ENCODE measurements around the gene SLC27A4. TPM values are rescaled to one million over a fixed set of nuclear protein-coding genes. Genes with fewer than 3 reads are reported as not detected.

Gene SLC27A4
- total RNA-seq, 2 donors from 2014 or later = 22.4 to 25.0 TPM

DNA sequence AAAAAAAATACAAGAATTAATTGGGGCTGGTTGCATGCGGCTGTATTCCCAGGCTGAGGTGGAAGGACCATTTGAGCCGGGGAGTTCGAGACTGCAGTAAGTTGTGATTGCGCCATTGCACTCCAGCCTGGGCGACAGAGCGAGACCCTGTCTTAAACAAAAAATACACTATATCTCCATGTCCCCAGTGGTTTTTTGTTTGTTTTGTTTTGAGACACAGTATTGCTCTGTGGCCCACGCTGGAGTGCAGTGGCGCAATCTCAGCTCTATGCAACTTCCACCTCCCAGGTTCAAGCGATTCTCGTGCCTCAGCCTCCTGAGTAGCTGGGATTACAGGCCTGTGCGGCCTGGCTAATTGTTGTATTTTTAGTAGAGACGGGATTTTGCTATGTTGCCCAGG, 16.5 kb upstream of the SLC27A4 start:
- peak overlapping the region; percentile 93 for H3K4me3 Mint-ChIP-seq
- no peaks in the 10 kb centered on the region for H3K27me3 ChIP-seq (ENCODE audit: control insufficient read depth, insufficient read depth, low read length, poor library complexity, severe bottlenecking)
- peaks cover 10% of the 10 kb centered on the region for H3K4me1 Mint-ChIP-seq
- H3K36me3 Mint-ChIP-seq (ENCODE audit: low read depth) = peaks cover 28% of the 10 kb centered on the region
- H3K27ac Mint-ChIP-seq = no peak overlapping the region
- 89 to 96% methylated on average over 8 to 12 of the region's 12 CpGs for WGBS, 2 experiments (ENCODE audit: insufficient coverage in 1 of 2, insufficient read length in 1 of 2)
- H3K27ac ChIP-seq (ENCODE audit: low read depth, low read length) = no peak overlapping the region
- TF ChIP-seq, protein P1, sequence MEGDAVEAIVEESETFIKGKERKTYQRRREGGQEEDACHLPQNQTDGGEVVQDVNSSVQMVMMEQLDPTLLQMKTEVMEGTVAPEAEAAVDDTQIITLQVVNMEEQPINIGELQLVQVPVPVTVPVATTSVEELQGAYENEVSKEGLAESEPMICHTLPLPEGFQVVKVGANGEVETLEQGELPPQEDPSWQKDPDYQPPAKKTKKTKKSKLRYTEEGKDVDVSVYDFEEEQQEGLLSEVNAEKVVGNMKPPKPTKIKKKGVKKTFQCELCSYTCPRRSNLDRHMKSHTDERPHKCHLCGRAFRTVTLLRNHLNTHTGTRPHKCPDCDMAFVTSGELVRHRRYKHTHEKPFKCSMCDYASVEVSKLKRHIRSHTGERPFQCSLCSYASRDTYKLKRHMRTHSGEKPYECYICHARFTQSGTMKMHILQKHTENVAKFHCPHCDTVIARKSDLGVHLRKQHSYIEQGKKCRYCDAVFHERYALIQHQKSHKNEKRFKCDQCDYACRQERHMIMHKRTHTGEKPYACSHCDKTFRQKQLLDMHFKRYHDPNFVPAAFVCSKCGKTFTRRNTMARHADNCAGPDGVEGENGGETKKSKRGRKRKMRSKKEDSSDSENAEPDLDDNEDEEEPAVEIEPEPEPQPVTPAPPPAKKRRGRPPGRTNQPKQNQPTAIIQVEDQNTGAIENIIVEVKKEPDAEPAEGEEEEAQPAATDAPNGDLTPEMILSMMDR (conservative IDR thresholded peaks at IDR 0.05) = no peak
- no peak overlapping the region for H3K9ac ChIP-seq (ENCODE audit: extremely low read depth, low read length, poor library complexity, severe bottlenecking)
- DNase-seq = no peak
- peak overlapping the region; percentile 95 for H3K4me3 ChIP-seq (ENCODE audit: low read length)
- H3K36me3 ChIP-seq (ENCODE audit: control insufficient read depth, insufficient read depth, low read length) = peaks cover 17% of the 10 kb centered on the region
- no peaks in the 10 kb centered on the region for H3K9me3 Mint-ChIP-seq
- no peaks in the 10 kb centered on the region for H3K4me1 ChIP-seq (ENCODE audit: control insufficient read depth, insufficient read depth, low read length)
- H3K9me3 ChIP-seq (ENCODE audit: control insufficient read depth, low read length) = no peaks in the 10 kb centered on the region
- no peaks in the 10 kb centered on the region for H3K27me3 Mint-ChIP-seq (ENCODE audit: insufficient read depth)

DNA sequence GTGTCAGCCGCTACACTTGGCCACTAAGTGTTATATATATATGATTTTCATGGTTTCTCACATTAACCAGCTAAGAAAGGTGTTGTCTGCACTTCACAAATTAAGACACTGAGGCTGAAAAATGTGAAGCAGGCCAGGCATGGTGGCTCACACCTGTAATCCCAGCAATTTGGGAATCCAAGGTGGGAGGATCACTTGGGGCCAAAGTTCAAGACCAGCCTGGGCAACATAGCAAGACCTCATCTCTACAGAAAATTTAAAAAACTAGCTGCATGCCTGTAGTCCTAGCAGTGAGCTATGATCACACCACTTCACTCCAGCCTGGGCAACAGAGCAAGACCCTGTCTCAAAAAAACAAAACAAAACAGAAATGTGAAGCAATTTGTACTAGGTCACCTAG, 15.9 kb upstream of the SLC27A4 start:
- Mint-ChIP-seq H3K27me3 (ENCODE audit: insufficient read depth) (no peaks in the 10 kb centered on the region), H3K4me1 (peaks cover 10% of the 10 kb centered on the region), H3K4me3 (peak overlapping the region; percentile 93), H3K9me3 (no peaks in the 10 kb centered on the region), H3K36me3 (ENCODE audit: low read depth) (peaks cover 28% of the 10 kb centered on the region), H3K27ac (no peak overlapping the region)
- Histone ChIP-seq H3K36me3 (ENCODE audit: control insufficient read depth, insufficient read depth, low read length) (peaks cover 17% of the 10 kb centered on the region), H3K4me3 (ENCODE audit: low read length) (no peak overlapping the region), H3K9me3 (ENCODE audit: control insufficient read depth, low read length) (no peaks in the 10 kb centered on the region), H3K4me1 (ENCODE audit: control insufficient read depth, insufficient read depth, low read length) (no peaks in the 10 kb centered on the region), H3K9ac (ENCODE audit: extremely low read depth, low read length, poor library complexity, severe bottlenecking) (no peak overlapping the region), H3K27me3 (ENCODE audit: control insufficient read depth, insufficient read depth, low read length, poor library complexity, severe bottlenecking) (no peaks in the 10 kb centered on the region), H3K27ac (ENCODE audit: low read depth, low read length) (no peak overlapping the region)
- WGBS, 2 experiments (ENCODE audit: insufficient coverage in 1 of 2, insufficient read length in 1 of 2) = 86% methylated on average over 1 of the region's 1 CpG; no CpG with 5 or more reads in 1 of the 2 experiments
- TF ChIP-seq, protein P1 (conservative IDR thresholded peaks at IDR 0.05) = no peak
- no peak for DNase-seq

DNA sequence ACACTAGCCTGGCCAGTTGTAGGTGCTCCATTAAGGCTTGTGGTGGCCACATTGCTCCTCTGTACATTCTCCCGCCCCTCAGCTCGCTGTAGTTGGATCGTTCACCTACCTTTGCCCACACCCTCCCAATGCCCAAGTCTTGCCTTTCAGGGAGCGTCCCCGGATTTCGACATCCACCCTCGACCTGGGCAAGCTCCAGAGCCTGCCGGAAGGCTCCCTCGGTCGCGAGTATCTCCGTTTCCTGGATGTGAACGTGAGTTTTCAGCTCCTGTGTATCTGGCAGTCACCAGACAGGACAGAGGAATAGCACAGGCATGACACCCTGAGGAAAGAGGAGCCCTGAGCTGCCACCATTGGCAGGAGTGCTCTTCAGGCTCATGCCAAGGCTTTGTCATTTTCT, 14.7 kb upstream of the SLC27A4 start:
- DNase-seq = no peak
- H3K27ac Mint-ChIP-seq = no peak overlapping the region
- no peak overlapping the region for H3K4me3 Mint-ChIP-seq
- H3K27ac ChIP-seq (ENCODE audit: low read depth, low read length) = no peak overlapping the region
- no peaks in the 10 kb centered on the region for H3K9me3 ChIP-seq (ENCODE audit: control insufficient read depth, low read length)
- H3K9me3 Mint-ChIP-seq = no peaks in the 10 kb centered on the region
- no peaks in the 10 kb centered on the region for H3K27me3 ChIP-seq (ENCODE audit: control insufficient read depth, insufficient read depth, low read length, poor library complexity, severe bottlenecking)
- no peaks in the 10 kb centered on the region for H3K27me3 Mint-ChIP-seq (ENCODE audit: insufficient read depth)
- H3K4me1 Mint-ChIP-seq = peaks cover 10% of the 10 kb centered on the region
- H3K4me1 ChIP-seq (ENCODE audit: control insufficient read depth, insufficient read depth, low read length) = no peaks in the 10 kb centered on the region
- no peak overlapping the region for H3K9ac ChIP-seq (ENCODE audit: extremely low read depth, low read length, poor library complexity, severe bottlenecking)
- peaks cover 17% of the 10 kb centered on the region for H3K36me3 ChIP-seq (ENCODE audit: control insufficient read depth, insufficient read depth, low read length)
- H3K4me3 ChIP-seq (ENCODE audit: low read length) = no peak overlapping the region
- WGBS, 2 experiments (ENCODE audit: insufficient coverage in 1 of 2, insufficient read length in 1 of 2) = 93 to 96% methylated on average over 13 of the region's 13 CpGs
- H3K36me3 Mint-ChIP-seq (ENCODE audit: low read depth) = peaks cover 31% of the 10 kb centered on the region
- TF ChIP-seq, protein P1 (conservative IDR thresholded peaks at IDR 0.05) = no peak
